HFFc6 (cell line): ENCODE results near the gene SLC25A29. TPM values are rescaled to one million over a fixed set of nuclear protein-coding genes. Genes with fewer than 3 reads are reported as not detected.
A peak's percentile ranks its signal among the peaks of the same experiment; 100 is the strongest.

ENCODE experiments used
- DNase-seq: peaks from one replicate; pipeline ENCODE4 v3.0.0-alpha.2; 2018
- H3K27ac Mint-ChIP-seq: 2 replicates; pipeline ENCODE4 v1.8.0; 2020; ENCODE audit warnings: mild to moderate bottlenecking, mixed read lengths
- H3K27me3 Mint-ChIP-seq: 2 replicates; pipeline ENCODE4 v1.8.0; 2021; ENCODE audit warnings: mild to moderate bottlenecking, moderate library complexity, mixed read lengths; ENCODE audit not compliant: insufficient read depth
- H3K36me3 Mint-ChIP-seq: 2 replicates; pipeline ENCODE4 v1.8.0; 2021; ENCODE audit warnings: low read depth, mixed read lengths
- H3K4me1 Mint-ChIP-seq: 2 replicates; pipeline ENCODE4 v1.8.0; 2020; ENCODE audit warnings: low read depth, mixed read lengths
- H3K4me3 Mint-ChIP-seq: 2 replicates; pipeline ENCODE4 v1.8.0; 2020; ENCODE audit warnings: mild to moderate bottlenecking, moderate library complexity, mixed read lengths
- H3K9me3 Mint-ChIP-seq: 2 replicates; pipeline ENCODE4 v1.8.0; 2020; ENCODE audit warnings: mild to moderate bottlenecking, mixed read lengths
- total RNA-seq, 6 experiments: library from RNA; stranded (reverse); fragmentation: NEBNext Ultra II Directional; extraction: Animal tissue kit (Norgen Biotek cat#: 25700); gene quantifications; 2 replicates in 1 of 6; 3 replicates in 5 of 6; pipeline ENCODE4 v1.2.3, GENCODE V29; 2021
- TF ChIP-seq, protein P1 (sequence below): fragments of 200-600 bp; sonication (generic); IDR thresholded peaks from 2 replicates; pipeline ENCODE4 v1.5.0; 2021; ENCODE audit warnings: antibody characterized with exemption, mild to moderate bottlenecking

The SLC25A29 gene
- total RNA-seq, 6 experiments from 2014 or later, result 6.5 to 8.6 (median 7.7) TPM

DNA sequence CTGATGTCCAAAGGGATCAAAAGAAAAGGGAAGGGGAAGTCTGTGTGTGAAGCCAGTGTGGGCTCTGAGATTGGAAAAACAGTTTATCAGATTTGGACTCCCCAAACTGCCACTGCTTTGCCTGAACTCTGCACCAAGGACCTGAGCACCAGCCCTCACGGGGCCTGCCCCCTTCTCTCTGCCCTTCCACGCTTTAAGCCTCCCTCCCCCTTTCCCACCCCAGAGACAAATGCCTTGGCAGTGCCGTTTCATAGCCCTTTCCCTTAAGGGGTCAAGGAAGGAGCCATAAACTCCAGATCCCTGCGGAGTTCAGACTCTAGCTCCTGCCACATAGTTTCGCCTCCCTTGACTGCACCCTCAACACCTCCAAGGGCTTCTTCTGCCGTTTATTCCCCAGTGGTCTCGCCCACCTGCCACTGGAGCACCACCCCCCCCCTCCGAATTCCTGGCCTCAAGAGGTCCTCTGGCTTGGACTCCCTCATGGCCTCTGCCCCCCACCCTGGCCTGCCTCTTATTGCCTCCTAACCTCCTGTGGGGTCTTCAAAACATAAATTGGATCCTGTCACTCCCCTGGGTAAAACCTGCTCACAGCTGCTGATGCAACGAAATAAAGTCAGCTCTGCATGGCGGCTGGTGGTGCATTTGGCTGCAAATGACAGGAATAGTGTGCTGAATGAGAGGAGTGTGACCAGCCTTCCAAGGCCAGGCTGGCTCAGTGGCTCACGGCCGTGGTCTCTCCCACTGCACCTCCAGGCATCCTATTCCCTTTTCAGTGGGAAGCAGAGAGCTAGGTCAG lies 18.8 kb downstream of the SLC25A29 start:
- Mint-ChIP-seq H3K4me3 (no peak overlapping the region), H3K27ac (no peak overlapping the region), H3K36me3 (no peaks in the 10 kb centered on the region), H3K9me3 (no peaks in the 10 kb centered on the region), H3K27me3 (peaks cover 5% of the 10 kb centered on the region), H3K4me1 (peaks cover 22% of the 10 kb centered on the region)
- TF ChIP-seq, protein P1, sequence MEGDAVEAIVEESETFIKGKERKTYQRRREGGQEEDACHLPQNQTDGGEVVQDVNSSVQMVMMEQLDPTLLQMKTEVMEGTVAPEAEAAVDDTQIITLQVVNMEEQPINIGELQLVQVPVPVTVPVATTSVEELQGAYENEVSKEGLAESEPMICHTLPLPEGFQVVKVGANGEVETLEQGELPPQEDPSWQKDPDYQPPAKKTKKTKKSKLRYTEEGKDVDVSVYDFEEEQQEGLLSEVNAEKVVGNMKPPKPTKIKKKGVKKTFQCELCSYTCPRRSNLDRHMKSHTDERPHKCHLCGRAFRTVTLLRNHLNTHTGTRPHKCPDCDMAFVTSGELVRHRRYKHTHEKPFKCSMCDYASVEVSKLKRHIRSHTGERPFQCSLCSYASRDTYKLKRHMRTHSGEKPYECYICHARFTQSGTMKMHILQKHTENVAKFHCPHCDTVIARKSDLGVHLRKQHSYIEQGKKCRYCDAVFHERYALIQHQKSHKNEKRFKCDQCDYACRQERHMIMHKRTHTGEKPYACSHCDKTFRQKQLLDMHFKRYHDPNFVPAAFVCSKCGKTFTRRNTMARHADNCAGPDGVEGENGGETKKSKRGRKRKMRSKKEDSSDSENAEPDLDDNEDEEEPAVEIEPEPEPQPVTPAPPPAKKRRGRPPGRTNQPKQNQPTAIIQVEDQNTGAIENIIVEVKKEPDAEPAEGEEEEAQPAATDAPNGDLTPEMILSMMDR, result no peak
- DNase-seq, result no peak

DNA sequence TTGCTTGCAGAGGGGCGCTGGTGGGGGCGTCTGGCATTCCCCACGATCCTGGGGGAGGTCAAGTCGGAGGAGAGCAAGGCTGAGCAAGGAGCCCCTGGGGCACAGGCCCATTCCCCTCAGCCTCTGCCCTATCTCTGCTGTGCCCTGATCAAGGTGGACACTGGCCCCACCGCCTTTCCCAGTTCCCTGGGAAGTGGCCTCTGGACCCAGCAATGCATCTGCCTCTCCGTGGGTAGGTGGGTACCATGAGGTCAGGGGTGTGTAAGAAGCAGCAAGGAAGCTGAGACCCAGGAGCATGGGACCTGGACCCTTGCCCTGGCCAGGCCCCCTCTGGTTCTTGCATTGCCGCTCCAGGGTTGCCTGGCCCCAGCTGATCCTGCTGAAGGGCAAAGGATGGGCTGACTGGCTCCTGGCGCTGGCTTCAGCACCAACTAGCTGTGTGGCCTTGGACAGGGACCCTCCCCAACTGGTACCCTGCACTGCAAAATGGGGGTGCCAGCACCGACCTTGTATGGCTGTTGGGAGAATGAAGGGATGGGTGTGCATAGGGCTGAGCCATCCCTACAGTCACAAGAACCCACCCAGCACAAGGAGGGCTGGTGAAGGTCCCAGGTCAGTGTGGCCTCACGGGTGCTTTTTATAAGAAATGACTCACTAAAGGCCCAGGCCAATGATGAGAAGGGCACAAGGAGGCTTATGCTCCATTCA lies 19.6 kb downstream of the SLC25A29 start:
- DNase-seq, result no peak
- Mint-ChIP-seq H3K9me3 (no peaks in the 10 kb centered on the region), H3K27ac (no peak overlapping the region), H3K4me3 (peak overlapping the region; percentile 85; the same call in 1 of the 2 replicates), H3K4me1 (peaks cover 28% of the 10 kb centered on the region), H3K36me3 (no peaks in the 10 kb centered on the region), H3K27me3 (peaks cover 5% of the 10 kb centered on the region)
- TF ChIP-seq, protein P1, result no peak

DNA sequence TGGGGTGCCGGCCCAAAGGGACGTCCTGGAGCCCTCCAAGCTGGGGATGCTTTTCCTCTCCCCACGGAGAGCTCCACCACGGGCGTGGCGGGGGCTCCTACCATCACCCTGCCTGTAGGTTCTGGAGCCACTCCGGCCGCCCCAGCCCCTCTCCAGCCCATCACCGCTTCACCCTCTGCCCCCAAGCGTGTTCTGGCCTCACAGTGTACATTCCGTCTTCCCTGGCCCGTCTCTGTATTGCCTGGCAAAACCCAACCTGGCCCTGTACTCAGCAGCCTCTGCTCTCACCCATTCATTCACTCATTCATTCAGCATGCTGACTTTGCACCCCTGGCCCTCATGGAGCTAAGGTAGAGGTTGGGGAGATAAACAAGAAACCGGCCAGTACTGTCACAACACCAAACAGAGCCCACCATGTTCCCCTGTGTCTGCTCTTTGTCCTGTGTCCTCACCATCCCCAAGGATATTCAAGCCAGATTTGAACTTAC lies 20.3 kb downstream of the SLC25A29 start:
- peak overlapping the region; percentile 81 for H3K27ac Mint-ChIP-seq
- peaks cover 32% of the 10 kb centered on the region for H3K4me1 Mint-ChIP-seq
- peak overlapping the region; percentile 85 for H3K4me3 Mint-ChIP-seq
- no peaks in the 10 kb centered on the region for H3K9me3 Mint-ChIP-seq
- H3K27me3 Mint-ChIP-seq, result peaks cover 5% of the 10 kb centered on the region
- no peak for DNase-seq
- TF ChIP-seq, protein P1, result peak; percentile 3; the same call in 1 of the 2 replicates
- H3K36me3 Mint-ChIP-seq, result no peaks in the 10 kb centered on the region

DNA sequence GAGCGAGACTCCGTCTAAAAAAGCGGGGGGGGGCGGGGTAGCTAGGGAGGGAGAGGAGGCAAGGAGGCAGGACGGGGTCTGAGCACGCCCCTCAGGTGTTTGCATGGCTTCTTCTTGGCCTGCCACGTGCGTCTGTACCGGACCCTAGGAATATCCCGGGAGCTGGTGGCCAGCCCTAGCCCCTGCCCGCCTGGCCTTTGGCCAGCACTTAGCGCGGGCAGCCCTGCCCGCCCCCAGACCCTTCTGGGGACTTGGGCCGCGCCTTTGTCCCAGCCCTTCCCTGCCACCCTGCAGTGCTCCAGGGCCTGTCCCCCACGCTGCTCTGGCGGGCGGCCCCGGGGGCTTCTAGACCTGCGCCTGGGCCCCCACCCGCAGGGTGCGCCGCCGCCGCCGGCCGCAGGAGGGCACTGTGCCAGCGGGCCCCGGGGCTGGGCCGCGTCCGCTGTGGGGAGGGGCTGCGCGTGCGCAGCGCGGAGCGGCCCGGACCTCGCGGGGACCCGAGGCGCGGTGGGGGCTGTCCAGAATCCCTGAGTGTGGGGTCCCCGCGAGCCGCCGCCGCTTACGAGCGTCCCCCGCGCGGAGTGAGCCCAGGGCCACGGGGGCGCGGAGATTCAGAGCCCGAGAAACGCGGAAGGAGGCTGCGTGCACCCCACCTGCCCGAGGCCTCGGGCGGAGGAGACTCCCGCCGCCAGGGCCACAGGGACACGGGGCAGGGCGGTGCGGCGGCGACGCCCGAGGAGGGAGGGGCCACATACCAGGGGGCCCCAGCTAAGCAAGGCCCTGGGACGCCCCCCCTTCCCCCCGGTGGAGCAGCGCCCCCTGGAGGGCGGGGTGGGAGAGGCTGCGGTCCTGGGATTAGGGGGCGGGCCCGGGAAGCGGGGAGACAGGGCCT lies 21.0 kb downstream of the SLC25A29 start:
- H3K36me3 Mint-ChIP-seq, result no peaks in the 10 kb centered on the region
- H3K4me1 Mint-ChIP-seq, result peaks cover 32% of the 10 kb centered on the region
- H3K9me3 Mint-ChIP-seq, result no peaks in the 10 kb centered on the region
- peak overlapping the region; percentile 81 for H3K27ac Mint-ChIP-seq
- peak; percentile 24 for DNase-seq
- peaks cover 5% of the 10 kb centered on the region for H3K27me3 Mint-ChIP-seq
- TF ChIP-seq, protein P1, result peak; percentile 94
- peak overlapping the region; percentile 65; the same call in 1 of the 2 replicates for H3K4me3 Mint-ChIP-seq
